Mesenchymal stem cell (in vitro differentiated cells and primary cell): ENCODE data around the gene LINC00305.

Source experiments
- DNase-seq: peaks from one replicate; pipeline ENCODE4 v3.0.0-alpha.2; 2013
- H2AFZ ChIP-seq: one replicate; pipeline ENCODE4 v1.6.1; 2013; ENCODE audit warnings: low read depth, mild to moderate bottlenecking, control low read depth, inconsistent platforms, low read length, moderate library complexity
- H2AK5ac ChIP-seq: 2 replicates; pipeline ENCODE4 v1.6.1; 2013; ENCODE audit warnings: low read length, moderate library complexity, mild to moderate bottlenecking, inconsistent platforms; ENCODE audit not compliant: severe bottlenecking
- H2BK120ac ChIP-seq: one replicate; pipeline ENCODE4 v1.6.1; 2013; ENCODE audit warnings: low read depth, mild to moderate bottlenecking, inconsistent platforms, low read length, moderate library complexity
- H2BK12ac ChIP-seq, 2 experiments: one replicate each; pipeline ENCODE4 v1.6.1; 2013; ENCODE audit warnings: inconsistent platforms in 2 of 2, low read length in 2 of 2, mild to moderate bottlenecking in 2 of 2, moderate library complexity in 2 of 2, control low read depth in 1 of 2
- H2BK15ac ChIP-seq: one replicate; pipeline ENCODE4 v1.6.1; 2013; ENCODE audit warnings: mild to moderate bottlenecking, low read depth, inconsistent platforms; ENCODE audit not compliant: poor library complexity, severe bottlenecking
- H2BK5ac ChIP-seq: 2 replicates; pipeline ENCODE4 v1.6.1; 2013; ENCODE audit warnings: low read depth, mild to moderate bottlenecking, low read length, control low read depth, inconsistent platforms; ENCODE audit not compliant: poor library complexity, severe bottlenecking
- H3K14ac ChIP-seq, 2 experiments: one replicate each; pipeline ENCODE4 v1.6.1; 2013; ENCODE audit warnings: inconsistent platforms in 2 of 2, low read length in 2 of 2, control low read depth in 1 of 2, mild to moderate bottlenecking in 1 of 2, moderate library complexity in 1 of 2
- H3K18ac ChIP-seq, 2 experiments: one replicate each; pipeline ENCODE4 v1.6.1; 2013; ENCODE audit warnings: inconsistent platforms in 2 of 2, low read length in 2 of 2, control low read depth in 1 of 2, low read depth in 1 of 2, mild to moderate bottlenecking in 1 of 2
- H3K23ac ChIP-seq, 2 experiments: one replicate each; pipeline ENCODE4 v1.6.1; 2013; ENCODE audit warnings: inconsistent platforms in 2 of 2, low read length in 2 of 2, mild to moderate bottlenecking in 2 of 2, moderate library complexity in 2 of 2, control low read depth in 1 of 2
- H3K27ac ChIP-seq: 2 replicates; pipeline ENCODE4 v1.5.1; 2013; ENCODE audit warnings: mild to moderate bottlenecking, moderate library complexity, low read length, control low read depth, inconsistent platforms; ENCODE audit not compliant: poor library complexity, severe bottlenecking
- H3K27me3 ChIP-seq, 2 experiments: 2 replicates each; pipeline versions ENCODE4 v1.6.1 to v1.7.0; 2013; ENCODE audit warnings: low read length in 2 of 2, mild to moderate bottlenecking in 2 of 2, moderate library complexity in 2 of 2, control low read depth in 1 of 2, inconsistent platforms in 1 of 2; ENCODE audit not compliant: control insufficient read depth in 1 of 2, insufficient read depth in 1 of 2
- H3K36me3 ChIP-seq, 2 experiments: 2 replicates each; pipeline versions ENCODE4 v1.6.1 to v1.7.0; 2013; ENCODE audit warnings: low read length in 2 of 2, control low read depth in 1 of 2, inconsistent platforms in 1 of 2, low read depth in 1 of 2, mild to moderate bottlenecking in 1 of 2; ENCODE audit not compliant: insufficient read depth in 2 of 2, control insufficient read depth in 1 of 2
- H3K4ac ChIP-seq, 2 experiments: one replicate each; pipeline ENCODE4 v1.6.1; 2013; ENCODE audit warnings: inconsistent platforms in 2 of 2, low read length in 2 of 2, mild to moderate bottlenecking in 2 of 2, moderate library complexity in 2 of 2, control low read depth in 1 of 2, low read depth in 1 of 2
- H3K4me1 ChIP-seq: 2 replicates; pipeline ENCODE4 v1.6.1; 2013; ENCODE audit warnings: low read depth, low read length, control low read depth; ENCODE audit not compliant: control insufficient read depth, insufficient read depth
- H3K4me2 ChIP-seq: 2 replicates; pipeline ENCODE4 v1.6.1; 2013; ENCODE audit warnings: low read length, mild to moderate bottlenecking, inconsistent platforms; ENCODE audit not compliant: poor library complexity, severe bottlenecking
- H3K4me3 ChIP-seq, 2 experiments: 2 replicates each; pipeline versions ENCODE4 v1.5.1 to v1.7.0; 2013; ENCODE audit warnings: low read length in 2 of 2, mild to moderate bottlenecking in 2 of 2, control low read depth in 1 of 2, low read depth in 1 of 2; ENCODE audit not compliant: insufficient read depth in 1 of 2
- H3K79me1 ChIP-seq: replicated peaks from 2 replicates; pipeline ENCODE4 v1.6.1; 2013; ENCODE audit warnings: mild to moderate bottlenecking, control low read depth, low read length, inconsistent platforms; ENCODE audit not compliant: poor library complexity, severe bottlenecking
- H3K9ac ChIP-seq: 2 replicates; pipeline ENCODE4 v1.7.0; 2013; ENCODE audit warnings: mild to moderate bottlenecking, low read length, moderate library complexity
- H3K9me3 ChIP-seq: 2 replicates; pipeline ENCODE4 v1.7.0; 2013; ENCODE audit warnings: mild to moderate bottlenecking, low read length; ENCODE audit not compliant: control insufficient read depth
- H4K8ac ChIP-seq: one replicate; pipeline ENCODE4 v1.6.1; 2013; ENCODE audit warnings: inconsistent platforms, mild to moderate bottlenecking, low read length, moderate library complexity
- H4K91ac ChIP-seq: one replicate; pipeline ENCODE4 v1.6.1; 2013; ENCODE audit warnings: mild to moderate bottlenecking, low read length, inconsistent platforms
- WGBS: methylation state at CpG from one replicate; pipeline ENCODE4 v1.1.7; 2013; ENCODE audit warnings: mixed read lengths; 5-methylcytosine and 5-hydroxymethylcytosine counted together

Gene LINC00305

DNA sequence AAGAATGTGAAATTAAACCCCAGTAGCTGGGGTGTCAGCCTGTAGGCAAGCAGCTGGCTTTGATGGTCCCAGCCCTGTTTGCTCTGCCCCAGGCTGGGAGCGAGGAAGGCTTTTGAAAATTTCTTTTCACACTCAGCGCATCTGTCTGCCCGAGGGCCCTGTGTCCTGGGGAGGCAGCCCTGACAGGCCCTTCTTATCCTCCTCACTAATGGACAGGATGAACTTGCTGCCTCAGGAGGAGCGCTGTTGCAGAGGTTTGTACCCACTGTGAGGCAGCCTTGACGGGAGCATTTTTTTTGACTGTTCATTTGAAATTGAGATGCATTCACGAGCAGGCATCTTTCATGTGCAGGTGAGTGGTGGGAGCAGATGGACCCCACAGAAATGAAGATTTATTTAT is 116.6 kb downstream of the LINC00305 start:
- Histone ChIP-seq H3K4me3 (no peak overlapping the region), H3K4me1 (no peaks in the 10 kb centered on the region), H2AK5ac (no peak overlapping the region), H4K91ac (no peak overlapping the region), H3K27me3 (peaks cover 3 to 5% of the 10 kb centered on the region in 2 experiments), H3K4ac (no peak overlapping the region), H2BK5ac (no peak overlapping the region), H3K27ac (no peak overlapping the region), H3K36me3 (no peaks in the 10 kb centered on the region), H3K9ac (no peak overlapping the region), H2BK12ac (no peak overlapping the region), H3K4me2 (no peak overlapping the region), H3K79me1 (no peaks in the 10 kb centered on the region), H2BK120ac (no peak overlapping the region), H3K23ac (no peak overlapping the region), H3K14ac (no peak overlapping the region), H2AFZ (no peak overlapping the region), H4K8ac (no peak overlapping the region), H3K9me3 (no peaks in the 10 kb centered on the region), H2BK15ac (no peak overlapping the region), H3K18ac (no peak overlapping the region)
- DNase-seq = no peak
- 60% methylated on average over 6 of the region's 6 CpGs for WGBS

GRCh38 chr18:64031411-64031810 is 117.5 kb downstream of the LINC00305 start:
- no peak overlapping the region for H2BK12ac ChIP-seq
- no peak overlapping the region for H3K4ac ChIP-seq
- no peak overlapping the region for H3K18ac ChIP-seq
- no peaks in the 10 kb centered on the region for H3K79me1 ChIP-seq
- H3K4me3 ChIP-seq = no peak overlapping the region
- H3K9me3 ChIP-seq = no peaks in the 10 kb centered on the region
- no peak overlapping the region for H2BK120ac ChIP-seq
- H3K23ac ChIP-seq = no peak overlapping the region
- no peak overlapping the region for H4K91ac ChIP-seq
- H3K9ac ChIP-seq = no peak overlapping the region
- no peak overlapping the region for H3K4me2 ChIP-seq
- peaks cover 3 to 5% of the 10 kb centered on the region in 2 experiments for H3K27me3 ChIP-seq
- no peak overlapping the region for H2AFZ ChIP-seq
- H4K8ac ChIP-seq = no peak overlapping the region
- H2AK5ac ChIP-seq = no peak overlapping the region
- no peaks in the 10 kb centered on the region for H3K4me1 ChIP-seq
- H3K36me3 ChIP-seq = no peaks in the 10 kb centered on the region
- DNase-seq = no peak
- H3K27ac ChIP-seq = no peak overlapping the region
- H2BK15ac ChIP-seq = no peak overlapping the region
- H3K14ac ChIP-seq = no peak overlapping the region
- no peak overlapping the region for H2BK5ac ChIP-seq
- WGBS = 60% methylated on average over 1 of the region's 3 CpGs
